ENCODE data around the gene HVCN1.
"Not testable (repeated sequence)": the region's sequence is repeated elsewhere in the genome, so short reads cannot be mapped to it uniquely, and the experiment has no call there.

- peak; percentile 48 for TF ChIP-seq CTCF (IDR thresholded peaks at IDR 0.05; ENCODE audit: insufficient read depth, low read length, poor library complexity, severe bottlenecking)
- not testable (repeated sequence) for TF ChIP-seq EZH2phosphoT487 (conservative IDR thresholded peaks at IDR 0.05; ENCODE audit: low read length)
Observed at GRCh38 chr12:110602085-110602814, 86.7 kb downstream of the HVCN1 start.
